ENCODE measurements around the gene ZNF445. TPM values are rescaled to one million over a fixed set of nuclear protein-coding genes. Genes with fewer than 3 reads are reported as not detected.

ZNF445 gene
- total and polyA plus RNA-seq, 2 experiments from 2014 or later: 11.0 to 21.0 TPM

DNA sequence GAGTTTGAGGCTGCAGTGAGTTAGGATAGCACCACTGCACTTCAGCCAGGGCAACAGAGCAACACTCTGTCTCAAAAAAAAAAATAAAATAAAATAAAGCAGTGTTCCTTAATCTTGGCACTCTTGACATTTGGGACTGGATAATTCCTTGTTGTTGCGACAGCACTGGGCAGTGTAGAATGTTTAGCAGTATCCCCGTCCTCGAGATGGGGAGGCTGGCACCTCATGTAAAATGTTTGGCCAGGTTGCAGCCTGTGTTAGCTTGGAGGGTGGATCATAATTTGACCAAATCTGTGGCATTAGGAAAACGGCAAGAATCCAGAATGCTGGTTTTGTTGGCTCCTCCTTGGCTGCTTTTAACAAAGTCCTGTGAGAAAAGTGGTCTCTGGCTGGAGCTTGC is 47.0 kb downstream of the ZNF445 start:
- Histone ChIP-seq H3K9me3 (ENCODE audit: low read depth) (no peaks in the 10 kb centered on the region), H3K27me3 (no peaks in the 10 kb centered on the region), H3K4me3 (no peak overlapping the region), H3K4me1 (ENCODE audit: low read depth) (peaks cover 4% of the 10 kb centered on the region), H3K36me3 (no peaks in the 10 kb centered on the region), H3K27ac (no peak overlapping the region)
- DNase-seq (ENCODE audit: low read depth in 1 of 2, low spot score in 1 of 2): no peak
- TF ChIP-seq, protein P1, sequence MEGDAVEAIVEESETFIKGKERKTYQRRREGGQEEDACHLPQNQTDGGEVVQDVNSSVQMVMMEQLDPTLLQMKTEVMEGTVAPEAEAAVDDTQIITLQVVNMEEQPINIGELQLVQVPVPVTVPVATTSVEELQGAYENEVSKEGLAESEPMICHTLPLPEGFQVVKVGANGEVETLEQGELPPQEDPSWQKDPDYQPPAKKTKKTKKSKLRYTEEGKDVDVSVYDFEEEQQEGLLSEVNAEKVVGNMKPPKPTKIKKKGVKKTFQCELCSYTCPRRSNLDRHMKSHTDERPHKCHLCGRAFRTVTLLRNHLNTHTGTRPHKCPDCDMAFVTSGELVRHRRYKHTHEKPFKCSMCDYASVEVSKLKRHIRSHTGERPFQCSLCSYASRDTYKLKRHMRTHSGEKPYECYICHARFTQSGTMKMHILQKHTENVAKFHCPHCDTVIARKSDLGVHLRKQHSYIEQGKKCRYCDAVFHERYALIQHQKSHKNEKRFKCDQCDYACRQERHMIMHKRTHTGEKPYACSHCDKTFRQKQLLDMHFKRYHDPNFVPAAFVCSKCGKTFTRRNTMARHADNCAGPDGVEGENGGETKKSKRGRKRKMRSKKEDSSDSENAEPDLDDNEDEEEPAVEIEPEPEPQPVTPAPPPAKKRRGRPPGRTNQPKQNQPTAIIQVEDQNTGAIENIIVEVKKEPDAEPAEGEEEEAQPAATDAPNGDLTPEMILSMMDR (IDR thresholded peaks at IDR 0.05; ENCODE audit: low read depth, low read length): no peak

DNA sequence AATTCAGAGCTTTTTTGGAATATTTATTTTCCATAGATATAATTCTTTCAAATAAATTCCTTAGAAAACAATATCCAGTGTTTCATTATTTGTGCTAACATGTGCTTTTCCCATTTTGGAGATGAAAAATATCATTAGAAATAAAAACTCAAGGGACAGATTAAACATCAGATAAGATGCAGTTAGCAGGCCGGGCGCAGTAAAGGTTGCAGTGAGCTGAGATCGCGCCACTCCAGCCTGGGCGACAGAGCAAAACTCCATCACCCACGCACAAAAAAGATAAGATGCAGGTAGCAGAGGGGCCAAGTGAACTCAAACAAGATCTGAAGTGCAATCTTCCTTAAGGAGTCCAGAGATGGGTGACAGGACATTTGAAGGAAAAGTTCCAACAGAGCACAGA is 48.0 kb downstream of the ZNF445 start:
- Histone ChIP-seq H3K27me3 (no peaks in the 10 kb centered on the region), H3K36me3 (no peaks in the 10 kb centered on the region), H3K4me1 (ENCODE audit: low read depth) (peaks cover 4% of the 10 kb centered on the region), H3K4me3 (no peak overlapping the region), H3K27ac (no peak overlapping the region), H3K9me3 (ENCODE audit: low read depth) (no peaks in the 10 kb centered on the region)
- TF ChIP-seq, protein P1 (IDR thresholded peaks at IDR 0.05; ENCODE audit: low read depth, low read length): no peak
- DNase-seq (ENCODE audit: low read depth in 1 of 2, low spot score in 1 of 2): no peak

DNA sequence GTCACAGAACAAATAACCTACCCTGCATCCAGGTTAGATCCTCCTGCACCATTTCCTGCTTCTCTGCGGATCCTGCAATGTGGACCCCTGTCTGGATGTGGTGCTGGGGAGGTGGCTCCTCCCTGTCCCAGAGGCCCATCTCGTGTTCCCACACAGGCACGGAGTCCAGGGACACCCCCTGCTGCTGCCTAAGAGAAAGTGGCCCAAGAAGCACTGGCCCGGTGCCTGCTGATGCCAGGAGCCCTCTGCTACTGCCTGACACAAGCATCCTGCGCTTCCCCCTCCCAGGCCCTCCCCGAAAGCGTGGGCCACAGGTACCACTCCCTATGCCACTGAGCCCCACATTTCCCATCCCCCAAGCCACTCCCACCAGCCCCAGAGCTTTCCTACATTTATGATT is 48.6 kb downstream of the ZNF445 start:
- Histone ChIP-seq H3K4me1 (ENCODE audit: low read depth) (peaks cover 4% of the 10 kb centered on the region), H3K36me3 (no peaks in the 10 kb centered on the region)

DNA sequence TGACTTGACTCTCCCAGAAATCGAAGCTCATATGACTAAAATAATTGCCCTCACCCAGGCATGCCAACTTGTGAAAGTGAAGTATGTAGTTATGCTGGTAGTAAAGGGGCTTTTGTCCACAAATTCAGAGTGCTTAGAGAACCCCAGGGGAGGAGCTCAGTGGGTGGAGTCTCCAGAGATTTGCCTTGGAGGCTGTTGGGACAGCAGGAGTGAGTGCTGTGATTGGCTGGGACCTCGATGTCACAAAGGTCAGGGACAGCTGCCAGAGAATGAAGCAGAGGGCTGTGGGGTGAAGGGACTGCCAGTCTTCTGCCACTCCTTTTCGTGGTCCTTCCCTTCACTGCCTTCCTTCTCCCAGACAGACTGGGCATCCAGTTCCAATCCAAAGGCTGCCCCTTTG is 49.8 kb downstream of the ZNF445 start:
- H3K36me3 ChIP-seq: no peaks in the 10 kb centered on the region
- no peaks in the 10 kb centered on the region for H3K27me3 ChIP-seq
- no peaks in the 10 kb centered on the region for H3K9me3 ChIP-seq (ENCODE audit: low read depth)
- no peaks in the 10 kb centered on the region for H3K4me1 ChIP-seq (ENCODE audit: low read depth)
- TF ChIP-seq, protein P1 (IDR thresholded peaks at IDR 0.05; ENCODE audit: low read depth, low read length): no peak
- no peak overlapping the region for H3K4me3 ChIP-seq
- no peak overlapping the region for H3K27ac ChIP-seq
- no peak for DNase-seq (ENCODE audit: low read depth in 1 of 2, low spot score in 1 of 2)

More for the DNA sequence above, 48.6 kb downstream of the ZNF445 start:
- Histone ChIP-seq H3K27me3 (no peaks in the 10 kb centered on the region), H3K9me3 (ENCODE audit: low read depth) (no peaks in the 10 kb centered on the region), H3K4me3 (no peak overlapping the region), H3K27ac (no peak overlapping the region)
- no peak for DNase-seq (ENCODE audit: low read depth in 1 of 2, low spot score in 1 of 2)
- TF ChIP-seq, protein P1 (IDR thresholded peaks at IDR 0.05; ENCODE audit: low read depth, low read length): no peak

DNA sequence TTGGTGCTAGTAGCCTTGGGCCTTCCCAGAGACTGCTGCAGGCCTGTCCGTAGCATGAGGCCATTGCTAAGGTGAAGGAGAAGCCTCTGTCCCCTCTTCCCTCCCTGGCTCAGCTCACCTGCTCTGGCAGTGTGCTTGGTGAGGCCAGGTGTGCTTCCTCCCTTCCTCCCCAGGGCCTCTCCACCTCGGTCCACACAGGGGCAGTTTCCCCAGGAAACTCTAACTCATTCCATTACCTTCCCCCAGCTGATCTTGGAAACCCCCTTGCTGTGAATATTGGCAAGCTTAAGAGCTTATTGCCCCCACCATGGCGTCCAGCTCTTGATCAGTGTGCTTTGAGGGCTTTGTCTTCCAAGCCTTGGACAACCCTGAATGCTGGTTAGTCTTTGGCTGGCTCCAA is 52.7 kb downstream of the ZNF445 start:
- DNase-seq (ENCODE audit: low read depth in 1 of 2, low spot score in 1 of 2): no peak
- Histone ChIP-seq H3K4me1 (ENCODE audit: low read depth) (no peaks in the 10 kb centered on the region), H3K27me3 (no peaks in the 10 kb centered on the region), H3K27ac (no peak overlapping the region), H3K9me3 (ENCODE audit: low read depth) (no peaks in the 10 kb centered on the region), H3K4me3 (no peak overlapping the region), H3K36me3 (no peaks in the 10 kb centered on the region)
- TF ChIP-seq, protein P1 (IDR thresholded peaks at IDR 0.05; ENCODE audit: low read depth, low read length): no peak

DNA sequence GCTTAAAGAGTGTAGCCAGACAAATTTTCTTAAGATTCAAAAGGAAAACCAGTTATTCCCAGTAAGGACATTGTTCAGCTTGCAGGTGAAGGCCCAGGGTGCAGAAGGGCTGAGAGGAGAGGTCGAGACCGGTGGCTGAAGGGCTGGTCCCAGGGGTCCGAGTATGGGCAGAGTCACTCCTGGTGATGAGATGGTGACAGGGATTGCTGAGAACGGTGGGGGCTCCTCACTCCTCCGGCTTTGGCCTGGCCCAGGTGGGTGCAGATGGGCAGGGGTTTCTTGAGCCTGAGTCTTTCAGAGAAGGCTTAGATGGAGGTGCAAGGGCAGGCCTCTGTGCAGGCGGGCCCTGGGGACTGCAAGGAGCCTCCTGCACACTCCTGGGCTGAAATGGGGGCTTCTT is 56.2 kb downstream of the ZNF445 start:
- no peaks in the 10 kb centered on the region for H3K9me3 ChIP-seq (ENCODE audit: low read depth)
- no peaks in the 10 kb centered on the region for H3K36me3 ChIP-seq
- TF ChIP-seq, protein P1 (IDR thresholded peaks at IDR 0.05; ENCODE audit: low read depth, low read length): no peak
- H3K27me3 ChIP-seq: no peaks in the 10 kb centered on the region
- no peak for DNase-seq (ENCODE audit: low read depth in 1 of 2, low spot score in 1 of 2)
- no peak overlapping the region for H3K27ac ChIP-seq
- H3K4me1 ChIP-seq (ENCODE audit: low read depth): no peaks in the 10 kb centered on the region
- no peak overlapping the region for H3K4me3 ChIP-seq
